Stomach smooth muscle (tissue), 2 donors: ENCODE measurements around the gene CLEC16A.
A peak's percentile ranks its signal among the peaks of the same experiment; 100 is the strongest.

Source experiments
- H3K27ac ChIP-seq: one replicate; pipeline ENCODE4 v1.7.0; 2013; ENCODE audit warnings: mild to moderate bottlenecking, low read length, inconsistent platforms
- H3K27me3 ChIP-seq, 2 donors: one replicate each; pipeline ENCODE4 v1.7.0; 2013; ENCODE audit warnings: low read length in 2 of 2; ENCODE audit not compliant: insufficient read depth in 2 of 2, control insufficient read depth in 1 of 2
- H3K36me3 ChIP-seq, 2 donors: one replicate each; pipeline ENCODE4 v1.7.0; 2013; ENCODE audit warnings: low read length in 2 of 2; ENCODE audit not compliant: control insufficient read depth in 2 of 2, insufficient read depth in 2 of 2
- H3K4me1 ChIP-seq: one replicate; pipeline ENCODE4 v1.7.0; 2013; ENCODE audit warnings: low read length; ENCODE audit not compliant: control insufficient read depth, insufficient read depth
- H3K4me3 ChIP-seq, 2 donors: one replicate each; pipeline ENCODE4 v1.7.0; 2013; ENCODE audit warnings: low read length in 2 of 2
- H3K9ac ChIP-seq, 2 donors: one replicate each; pipeline ENCODE4 v1.7.0; 2013; ENCODE audit warnings: low read length in 2 of 2, mild to moderate bottlenecking in 1 of 2
- H3K9me3 ChIP-seq, 2 donors: one replicate each; pipeline ENCODE4 v1.7.0; 2013; ENCODE audit warnings: low read length in 2 of 2; ENCODE audit not compliant: control insufficient read depth in 2 of 2
- donor health status: healthy.
- donor health status: Pancreatic carcinoma.

Gene CLEC16A

DNA sequence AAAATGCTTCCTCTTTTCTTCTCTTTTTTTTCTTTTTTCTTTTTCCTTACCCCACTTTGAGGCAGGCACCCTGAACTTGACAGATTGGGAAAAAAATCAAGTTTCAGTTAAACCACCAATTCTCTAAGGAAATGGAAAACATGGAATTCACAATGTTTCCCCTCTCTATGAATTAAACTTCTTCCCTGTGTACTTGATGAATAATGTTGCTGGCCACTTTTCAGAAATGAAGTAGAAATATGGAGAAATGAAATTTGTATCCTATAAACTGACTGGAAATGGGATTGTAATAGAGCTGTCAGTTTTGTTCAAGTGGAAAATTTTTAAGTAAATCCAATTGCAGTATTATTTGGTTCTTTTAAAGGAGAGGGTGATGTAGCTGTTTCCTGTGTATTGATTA lies 129.8 kb downstream of the CLEC16A start:
- peaks cover 0 to 3% of the 10 kb centered on the region in 2 donors for H3K36me3 ChIP-seq
- no peaks in the 10 kb centered on the region for H3K27me3 ChIP-seq
- H3K4me1 ChIP-seq: peaks cover 24% of the 10 kb centered on the region
- no peaks in the 10 kb centered on the region for H3K9me3 ChIP-seq
- H3K9ac ChIP-seq: no peak overlapping the region
- no peak overlapping the region for H3K4me3 ChIP-seq
- no peak overlapping the region for H3K27ac ChIP-seq

DNA sequence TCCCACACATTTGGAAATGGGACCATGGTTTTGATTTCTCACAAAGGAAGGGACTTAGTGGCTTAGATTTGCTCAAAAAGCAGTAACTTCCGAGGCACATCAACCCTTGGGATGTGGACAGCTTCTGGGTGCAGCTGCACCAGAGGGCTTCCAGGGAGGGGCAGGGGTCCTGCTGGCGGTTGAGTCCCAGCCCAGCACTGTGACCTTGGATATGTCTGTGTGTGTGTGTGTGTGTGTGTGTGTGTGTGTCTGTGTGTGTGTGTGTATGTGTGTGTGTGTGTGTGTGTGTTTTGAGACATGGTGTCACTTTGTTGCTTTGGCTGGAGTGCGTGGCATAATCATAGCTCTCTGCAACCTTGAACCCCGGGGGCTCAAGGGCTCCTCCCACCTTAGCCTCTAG lies 130.8 kb downstream of the CLEC16A start:
- Histone ChIP-seq H3K27me3 (no peaks in the 10 kb centered on the region), H3K9me3 (no peaks in the 10 kb centered on the region), H3K4me1 (peaks cover 33% of the 10 kb centered on the region), H3K27ac (no peak overlapping the region), H3K4me3 (no peak overlapping the region), H3K36me3 (peaks cover 0 to 3% of the 10 kb centered on the region in 2 donors), H3K9ac (no peak overlapping the region)

GRCh38 chr16:11076259-11077018 lies 132.1 kb downstream of the CLEC16A start:
- Histone ChIP-seq H3K27ac (no peak overlapping the region), H3K4me1 (peaks cover 43% of the 10 kb centered on the region)

DNA sequence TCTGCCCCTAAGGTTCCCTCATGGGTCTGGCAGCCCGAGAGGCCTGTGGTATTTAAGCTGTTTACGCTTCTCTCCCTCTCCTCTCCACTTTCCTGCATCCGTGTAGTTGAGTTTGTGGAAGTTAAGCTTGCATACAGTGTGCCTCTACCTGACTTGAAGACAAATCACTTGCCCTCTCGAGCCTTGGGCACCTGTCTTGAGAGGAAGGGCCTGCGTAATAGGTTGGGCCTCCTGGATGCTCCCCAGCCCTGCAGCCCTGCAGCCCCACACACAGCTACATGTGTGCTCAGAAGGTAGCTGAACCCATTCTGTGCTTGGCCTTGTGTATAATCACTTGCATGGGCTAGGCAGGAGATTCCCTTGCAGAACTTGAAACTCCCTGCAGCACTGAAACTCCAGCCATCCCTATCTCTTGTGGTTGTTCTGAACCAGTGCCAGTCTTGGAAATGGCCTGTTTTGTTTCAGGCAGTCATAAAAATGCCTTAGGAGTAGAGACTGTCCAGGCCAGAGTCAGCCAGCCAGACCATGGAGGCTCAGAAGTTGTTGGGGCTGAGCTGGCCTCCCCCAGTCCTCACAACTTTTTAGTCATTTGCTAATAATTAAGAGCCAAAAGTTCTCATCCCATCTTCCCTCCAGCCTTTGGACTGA lies 134.6 kb downstream of the CLEC16A start:
- peaks cover 0 to 2% of the 10 kb centered on the region in 2 donors for H3K36me3 ChIP-seq
- peak overlapping the region; percentile 14 to 15 for H3K4me3 ChIP-seq
- no peaks in the 10 kb centered on the region for H3K27me3 ChIP-seq
- H3K27ac ChIP-seq: peak overlapping the region; percentile 73
- H3K9ac ChIP-seq: no peak overlapping the region
- peaks cover 48% of the 10 kb centered on the region for H3K4me1 ChIP-seq
- H3K9me3 ChIP-seq: no peaks in the 10 kb centered on the region

More at GRCh38 chr16:11076259-11077018, 132.1 kb downstream of the CLEC16A start:
- no peaks in the 10 kb centered on the region for H3K27me3 ChIP-seq
- no peak overlapping the region for H3K9ac ChIP-seq
- H3K36me3 ChIP-seq: peaks cover 0 to 3% of the 10 kb centered on the region in 2 donors
- no peaks in the 10 kb centered on the region for H3K9me3 ChIP-seq
- no peak overlapping the region for H3K4me3 ChIP-seq

GRCh38 chr16:11079652-11080187 lies 135.4 kb downstream of the CLEC16A start:
- Histone ChIP-seq H3K27me3 (no peaks in the 10 kb centered on the region), H3K4me3 (peak overlapping the region in 1 of 2 donors; percentile 15), H3K36me3 (peaks cover 0 to 2% of the 10 kb centered on the region in 2 donors), H3K9me3 (no peaks in the 10 kb centered on the region), H3K4me1 (peaks cover 54% of the 10 kb centered on the region), H3K27ac (peak overlapping the region; percentile 73), H3K9ac (no peak overlapping the region)

DNA sequence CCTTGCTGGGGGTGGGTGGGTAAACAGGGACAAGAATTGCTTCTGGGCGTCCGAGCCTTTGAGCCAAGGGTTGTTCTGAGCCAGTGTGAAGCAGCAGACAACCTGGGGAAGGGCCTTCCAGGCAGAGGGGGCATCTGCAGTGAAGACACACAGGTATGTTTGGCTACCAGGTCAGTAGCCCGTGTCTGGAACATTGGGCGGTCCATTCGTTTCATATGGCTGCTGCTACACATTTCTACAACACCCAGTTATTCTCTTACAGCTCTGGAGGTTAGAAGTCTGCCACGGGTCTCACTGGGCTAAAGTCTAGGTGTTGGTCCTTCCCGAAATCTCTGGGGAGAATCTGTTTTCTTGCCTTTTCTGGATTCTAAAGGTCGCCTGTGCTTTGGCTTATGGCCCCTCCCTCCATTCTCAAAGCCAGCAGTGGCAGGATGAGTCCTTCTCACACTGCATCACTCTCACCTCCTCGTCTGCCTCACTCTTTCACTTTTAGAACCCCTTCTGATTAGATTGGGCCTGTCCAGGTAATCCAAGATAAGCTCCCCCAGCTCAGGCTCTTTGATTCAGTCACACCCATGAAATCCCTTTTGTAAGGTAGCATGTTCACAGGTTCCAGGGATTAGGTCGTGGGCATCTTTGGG lies 136.1 kb downstream of the CLEC16A start:
- H3K4me1 ChIP-seq: peaks cover 61% of the 10 kb centered on the region
- H3K9ac ChIP-seq: no peak overlapping the region
- H3K27ac ChIP-seq: peak overlapping the region; percentile 73
- H3K4me3 ChIP-seq: peak overlapping the region in 1 of 2 donors; percentile 15
- no peaks in the 10 kb centered on the region for H3K27me3 ChIP-seq
- no peaks in the 10 kb centered on the region for H3K9me3 ChIP-seq
- H3K36me3 ChIP-seq: peaks cover 0 to 2% of the 10 kb centered on the region in 2 donors

DNA sequence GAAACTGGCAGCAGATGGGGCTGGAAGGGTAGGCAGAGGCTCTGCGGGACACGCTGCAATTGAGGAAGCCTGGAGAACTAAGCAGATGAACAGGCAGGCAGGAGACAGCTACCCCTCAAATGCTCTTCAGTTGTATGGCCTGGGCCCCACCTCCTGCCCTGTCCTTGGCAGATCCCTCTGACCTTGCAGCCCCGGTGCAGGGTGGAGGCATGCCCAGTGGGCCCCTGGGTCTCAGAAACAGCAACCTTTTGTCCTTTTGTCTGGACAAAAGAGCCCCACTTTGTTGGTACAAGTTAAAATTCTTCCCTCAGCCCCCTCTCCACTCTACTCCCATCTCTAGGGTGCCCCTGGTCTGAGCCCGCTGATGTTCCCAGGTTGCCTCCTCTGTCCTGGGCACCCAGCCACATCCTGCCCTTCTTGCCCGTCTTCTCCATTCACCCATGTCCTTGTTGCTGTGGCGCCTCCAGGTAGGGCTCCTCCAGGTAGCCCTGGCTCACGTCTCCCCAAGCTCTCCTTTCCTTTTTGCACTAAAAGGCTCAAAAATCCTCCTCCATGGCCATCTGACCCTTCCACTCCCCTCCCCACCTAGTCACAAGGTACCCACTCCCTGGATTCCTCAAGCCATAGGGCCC lies 136.8 kb downstream of the CLEC16A start:
- peak overlapping the region; percentile 18 for H3K27ac ChIP-seq
- H3K36me3 ChIP-seq: peaks cover 0 to 2% of the 10 kb centered on the region in 2 donors
- H3K4me1 ChIP-seq: peaks cover 63% of the 10 kb centered on the region
- no peaks in the 10 kb centered on the region for H3K27me3 ChIP-seq
- H3K4me3 ChIP-seq: no peak overlapping the region
- H3K9me3 ChIP-seq: no peaks in the 10 kb centered on the region
- no peak overlapping the region for H3K9ac ChIP-seq

DNA sequence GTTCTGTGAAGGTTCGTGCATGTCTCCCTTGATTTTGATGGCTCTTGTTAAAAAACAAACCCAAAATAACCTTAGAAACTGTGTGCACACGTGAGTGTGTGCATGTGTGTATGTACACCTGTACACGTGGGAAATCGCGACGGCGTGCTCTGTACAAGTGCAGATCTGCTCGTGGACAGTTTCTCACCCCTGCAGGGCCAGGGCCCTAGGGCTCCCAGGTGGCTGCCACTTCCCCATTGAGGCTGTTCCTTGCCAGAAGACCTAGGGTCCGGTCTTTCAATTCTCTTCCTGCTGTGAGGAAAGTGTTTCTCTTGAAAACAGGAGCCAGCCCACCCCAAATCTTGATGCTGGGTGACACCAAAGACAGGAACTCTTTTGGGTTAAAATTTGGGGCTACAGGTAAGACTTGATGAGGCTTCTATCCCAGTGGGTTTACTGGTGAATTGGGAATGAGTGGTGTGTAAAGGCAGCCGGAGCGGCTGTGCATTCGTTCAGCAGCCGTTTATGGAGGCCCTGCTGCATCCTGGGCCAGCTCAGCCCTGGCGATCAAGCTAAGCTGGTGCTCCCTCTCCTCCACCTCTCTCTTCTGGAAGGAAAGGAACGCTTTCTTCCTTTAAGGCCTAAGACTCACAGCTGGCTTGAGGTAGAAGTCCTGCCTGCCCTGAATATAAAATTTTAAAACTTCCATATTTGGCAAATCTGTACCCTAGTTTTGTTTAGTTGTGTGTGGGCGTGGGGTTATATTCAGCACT lies 137.9 kb downstream of the CLEC16A start:
- Histone ChIP-seq H3K4me3 (no peak overlapping the region), H3K9ac (no peak overlapping the region), H3K4me1 (peaks cover 61% of the 10 kb centered on the region), H3K27ac (no peak overlapping the region), H3K9me3 (no peaks in the 10 kb centered on the region), H3K36me3 (peaks cover 0 to 2% of the 10 kb centered on the region in 2 donors), H3K27me3 (no peaks in the 10 kb centered on the region)

- Histone ChIP-seq H3K4me1 (peaks cover 67% of the 10 kb centered on the region), H3K4me3 (no peak overlapping the region), H3K36me3 (peaks cover 0 to 2% of the 10 kb centered on the region in 2 donors), H3K9me3 (no peaks in the 10 kb centered on the region), H3K27me3 (no peaks in the 10 kb centered on the region), H3K27ac (no peak overlapping the region), H3K9ac (no peak overlapping the region)
Measured at GRCh38 chr16:11082860-11083388, 138.6 kb downstream of the CLEC16A start.
